Adrenal gland (tissue), 12 donors: ENCODE data around the gene SAP30BP. TPM values are rescaled to one million over a fixed set of nuclear protein-coding genes. Genes with fewer than 3 reads are reported as not detected.

Source experiments
- DNase-seq, 7 donors: peaks; one replicate each; pipeline ENCODE4 v3.0.0-alpha.2; 2019 to 2020
- H3K27ac ChIP-seq, 5 donors: fragments of 200-600 bp; sonication (generic) in 4 of 5; 1 replicate in 3 of 5; 2 replicates in 2 of 5; pipeline versions ENCODE4 v1.5.1 to v1.8.0; 2016 to 2020; ENCODE audit warnings: mild to moderate bottlenecking in 1 of 5
- H3K27me3 ChIP-seq: fragments of 200-600 bp; 2 replicates; pipeline ENCODE4 v1.8.0; 2021
- H3K36me3 ChIP-seq, 2 donors: fragments of 200-600 bp; replicated peaks in 1 of 2; 1 replicate in 1 of 2; 2 replicates in 1 of 2; pipeline versions ENCODE4 v1.5.1 to v1.8.0; 2018 to 2022
- H3K4me1 ChIP-seq, 2 donors: fragments of 200-600 bp; replicated peaks in 1 of 2; 1 replicate in 1 of 2; 2 replicates in 1 of 2; pipeline versions ENCODE4 v1.5.1 to v1.8.0; 2018 to 2021
- H3K4me3 ChIP-seq, 4 donors: fragments of 200-600 bp; sonication (generic) in 3 of 4; one replicate each; pipeline ENCODE4 v1.5.1; 2016 to 2018
- H3K9me3 ChIP-seq, 3 donors: fragments of 200-600 bp; sonication (generic) in 1 of 3; replicated peaks in 1 of 3; 1 replicate in 2 of 3; 2 replicates in 1 of 3; pipeline versions ENCODE4 v1.5.1 to v1.8.0; 2016 to 2021
- CTCF ChIP-seq, 6 experiments: fragments of 450-650 bp in 4 of 6; fragments of 200-600 bp in 2 of 6; sonication (generic) in 1 of 6; IDR thresholded peaks; 1 replicate in 5 of 6; 2 replicates in 1 of 6; pipeline versions ENCODE4 v1.5.1 to v1.8.0; 2016 to 2021; ENCODE audit warnings: antibody characterized with exemption in 6 of 6, mild to moderate bottlenecking in 2 of 6, moderate library complexity in 1 of 6
- POLR2A ChIP-seq, 2 donors: fragments of 450-650 bp; IDR thresholded peaks; one replicate each; pipeline ENCODE4 v1.6.1; 2017; ENCODE audit warnings: antibody characterized with exemption in 2 of 2, mild to moderate bottlenecking in 2 of 2, moderate library complexity in 1 of 2
- WGBS, 4 donors: extraction: QIAGEN DNeasy Blood & Tissue Kit in 2 of 4; methylation state at CpG; one replicate each; pipeline versions ENCODE4 v1.1.5 to v1.1.7; 2013 to 2017; 5-methylcytosine and 5-hydroxymethylcytosine counted together
- intact Hi-C, 2 donors: fragments of 100-400 bp; cut with DNase I; formaldehyde crosslinking; loops; one replicate each; pipeline versions ENCODE4 v1.14.1 to v1.15.0; 2022 to 2023
- polyA plus RNA-seq, 3 donors: library from polyadenylated mRNA; stranded (reverse); fragments of 200-250 nt in 2 of 3; fragments of 350-450 nt in 1 of 3; fragmentation: Illumina TruSeq in 1 of 3; extraction: RNeasy Lipid Tissue Mini Kit (QIAGEN cat#74804) in 1 of 3; gene quantifications; one replicate each; pipeline ENCODE4 v1.2.3, GENCODE V29; 2013 to 2014
- total RNA-seq, 9 donors: library from RNA; depleted of rRNA in 4 of 9; stranded (reverse); fragments of >200 nt in 4 of 9; fragments of 120-200 nt in 1 of 9; fragmentation: NEBNext Ultra II Directional in 1 of 9; extraction: Animal tissue kit (Norgen Biotek cat#: 25700) in 1 of 9; gene quantifications; one replicate each; pipeline versions ENCODE4 v1.1.0 to v1.2.4, GENCODE V29; 2013 to 2023
- donor health status: healthy with polysubstance abuse.
- donor health status: Bipolar disorder and iron deficiency.
- donor health status: DM: yes; HTN: yes; CAD: no.
- donor health status: DM: no; HTN: no; CAD: no.
- donor health status: DM: no; HTN: no; CAD: no.
- donor health status: DM: yes; HTN: yes; CAD: no.

Gene SAP30BP
- total and polyA plus RNA-seq, 12 donors, result 45.3 to 130 (median 69.1) TPM

DNA sequence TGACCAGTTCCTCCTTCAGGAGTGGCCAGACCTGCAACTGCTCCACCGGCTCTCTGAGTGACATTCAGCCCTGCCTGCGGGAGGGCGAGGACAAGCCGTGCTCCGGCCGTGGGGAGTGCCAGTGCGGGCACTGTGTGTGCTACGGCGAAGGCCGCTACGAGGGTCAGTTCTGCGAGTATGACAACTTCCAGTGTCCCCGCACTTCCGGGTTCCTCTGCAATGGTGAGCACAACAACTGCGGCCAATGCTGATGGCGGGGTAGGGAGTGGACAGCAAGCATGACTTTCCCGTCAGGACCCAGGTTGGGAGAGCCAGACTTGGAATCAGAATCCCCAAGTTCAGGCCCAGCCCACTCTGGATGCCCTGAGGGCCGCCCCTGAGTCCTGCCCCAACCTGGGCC lies 66.3 kb downstream of the SAP30BP start:
- DNase-seq, result no peak
- 84 to 95% (median 93%) methylated on average over 17 to 18 of the region's 18 CpGs for WGBS, 4 donors
- intact Hi-C loops, result no loop called here

DNA sequence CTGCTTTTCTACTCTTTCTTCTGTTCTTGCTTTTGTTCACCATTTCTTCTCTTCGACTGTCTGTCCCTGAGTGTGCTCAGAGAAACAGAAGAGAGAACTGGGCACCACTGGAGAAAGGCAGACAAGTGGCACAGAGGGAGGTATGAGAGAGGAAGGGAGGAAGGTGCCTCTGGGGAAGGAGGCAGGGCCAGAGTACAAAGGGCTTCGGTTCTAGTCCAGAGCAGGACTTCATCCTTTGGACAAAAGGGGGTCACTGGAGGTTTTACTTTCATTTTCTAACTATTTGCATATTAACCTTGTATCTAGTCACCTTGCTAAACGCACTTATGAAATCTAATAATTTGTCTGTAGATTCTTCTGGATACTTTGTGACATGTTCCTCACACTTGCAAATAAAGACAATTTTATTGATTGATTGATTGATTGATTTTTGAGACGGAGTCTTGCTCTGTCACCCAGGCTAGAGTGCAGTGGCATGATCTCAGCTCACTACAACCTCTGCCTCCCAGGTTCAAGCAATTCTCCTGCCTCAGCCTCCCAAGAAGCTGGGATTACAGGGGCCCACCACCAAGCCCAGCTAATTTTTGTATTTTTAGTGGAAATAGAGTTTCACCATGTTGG lies 67.6 kb downstream of the SAP30BP start:
- no peaks in the 10 kb centered on the region for H3K9me3 ChIP-seq
- H3K36me3 ChIP-seq, result no peaks in the 10 kb centered on the region
- H3K27me3 ChIP-seq, result no peaks in the 10 kb centered on the region
- intact Hi-C loops, result loop anchor here in 1 of 2 donors (5.0 kb wide), 1 partner anchor 52 kb away; no protein-coding TSS in a partner anchor
- no peak for DNase-seq
- WGBS, 4 donors, result 63 to 76% (median 70%) methylated on average over 4 of the region's 4 CpGs
- H3K27ac ChIP-seq, result no peak overlapping the region
- H3K4me1 ChIP-seq, result no peaks in the 10 kb centered on the region
- TF ChIP-seq CTCF (IDR thresholded peaks at IDR 0.05), result no peak
- TF ChIP-seq POLR2A (IDR thresholded peaks at IDR 0.05), result no peak
- H3K4me3 ChIP-seq, result no peak overlapping the region

More for the DNA sequence above, 66.3 kb downstream of the SAP30BP start:
- H3K36me3 ChIP-seq, result no peaks in the 10 kb centered on the region
- no peak overlapping the region for H3K27ac ChIP-seq
- no peaks in the 10 kb centered on the region for H3K27me3 ChIP-seq
- no peak overlapping the region for H3K4me3 ChIP-seq
- TF ChIP-seq CTCF (IDR thresholded peaks at IDR 0.05) (no peak), POLR2A (IDR thresholded peaks at IDR 0.05) (no peak)
- no peaks in the 10 kb centered on the region for H3K9me3 ChIP-seq
- no peaks in the 10 kb centered on the region for H3K4me1 ChIP-seq

GRCh38 chr17:75736173-75736835 lies 69.2 kb downstream of the SAP30BP start:
- Histone ChIP-seq H3K36me3 (no peaks in the 10 kb centered on the region), H3K9me3 (no peaks in the 10 kb centered on the region), H3K4me3 (no peak overlapping the region), H3K27me3 (no peaks in the 10 kb centered on the region), H3K27ac (no peak overlapping the region), H3K4me1 (no peaks in the 10 kb centered on the region)
- TF ChIP-seq POLR2A (IDR thresholded peaks at IDR 0.05), result no peak
- no peak for TF ChIP-seq CTCF (IDR thresholded peaks at IDR 0.05)
- 77 to 89% (median 84%) methylated on average over 22 to 26 of the region's 26 CpGs for WGBS, 4 donors
- no peak for DNase-seq
- intact Hi-C loops, result loop anchor here in 1 of 2 donors (5.0 kb wide), 1 partner anchor 54 kb away; no protein-coding TSS in a partner anchor

- Histone ChIP-seq H3K9me3 (no peaks in the 10 kb centered on the region), H3K4me3 (no peak overlapping the region), H3K27me3 (no peaks in the 10 kb centered on the region), H3K4me1 (no peaks in the 10 kb centered on the region), H3K36me3 (no peaks in the 10 kb centered on the region), H3K27ac (no peak overlapping the region)
- DNase-seq, result no peak
- 73 to 78% (median 75%) methylated on average over 12 to 20 of the region's 20 CpGs for WGBS, 4 donors
- TF ChIP-seq POLR2A (IDR thresholded peaks at IDR 0.05) (no peak), CTCF (IDR thresholded peaks at IDR 0.05) (no peak)
- intact Hi-C loops, result loop anchor here in 1 of 2 donors (5.0 kb wide), 1 partner anchor 55 kb away; no protein-coding TSS in a partner anchor
Measured at GRCh38 chr17:75737133-75737962, 70.2 kb downstream of the SAP30BP start.
